ENCODE measurements around the gene SYCP3.
"Not testable (repeated sequence)": the region's sequence is repeated elsewhere in the genome, so short reads cannot be mapped to it uniquely, and the experiment has no call there.

Gene SYCP3

GRCh38 chr12:101710288-101710687 is 29.0 kb downstream of the SYCP3 start:
- no peak for DNase-seq

DNA sequence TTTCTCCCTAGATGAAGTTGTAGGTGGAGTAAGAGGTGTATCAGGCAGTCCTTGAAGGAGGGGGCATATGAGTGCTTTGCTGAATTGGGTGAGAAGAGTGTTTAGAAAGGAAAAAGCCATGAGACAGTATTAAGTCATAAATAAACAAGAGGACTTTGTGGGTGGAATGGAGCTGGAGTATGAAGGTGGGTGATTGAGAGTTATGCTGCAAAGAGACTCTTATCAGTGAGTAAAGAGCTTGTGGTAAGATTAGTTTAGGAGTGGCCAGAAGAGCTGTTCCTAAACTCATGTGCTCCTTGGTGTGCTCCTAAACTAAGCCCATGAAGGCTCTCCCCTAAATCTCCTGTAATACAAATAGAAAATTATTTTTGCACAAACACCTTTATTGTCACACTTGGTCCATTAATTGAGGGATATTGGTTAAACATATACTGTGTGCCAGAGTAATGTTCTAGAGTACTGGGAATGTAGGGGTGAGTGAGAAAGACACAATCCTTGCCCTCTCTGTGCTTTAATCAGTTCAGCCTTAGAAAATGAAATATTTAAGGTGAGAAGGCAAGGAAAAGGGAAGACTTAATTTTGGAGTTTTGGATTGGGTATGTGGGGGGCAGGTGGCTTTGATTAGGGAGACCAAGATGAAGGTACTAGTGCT is 32.0 kb downstream of the SYCP3 start:
- DNase-seq, result no peak

DNA sequence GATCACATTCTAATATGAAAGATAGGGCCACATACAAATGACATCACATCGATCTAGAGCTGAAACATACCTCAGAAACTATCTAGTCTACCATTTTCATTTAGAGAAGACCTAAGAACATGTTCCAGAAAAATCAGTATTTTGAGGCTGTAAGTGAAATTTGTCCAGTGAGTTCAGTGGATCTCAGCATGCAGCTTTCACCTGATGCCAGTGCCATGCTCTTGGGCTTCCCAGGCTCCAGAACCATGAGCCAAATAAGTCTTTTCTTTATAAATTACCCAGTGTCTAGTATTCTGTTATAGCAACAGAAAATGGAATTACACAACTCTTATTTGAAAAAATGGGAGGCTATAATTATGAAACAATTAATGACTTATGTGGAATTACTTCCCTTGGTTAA is 32.9 kb downstream of the SYCP3 start:
- no peak for DNase-seq

- no peak for DNase-seq
Measured at GRCh38 chr12:101703487-101703886, 35.8 kb downstream of the SYCP3 start.

- no peak for DNase-seq
Measured at GRCh38 chr12:101700299-101700820, 38.9 kb downstream of the SYCP3 start.

DNA sequence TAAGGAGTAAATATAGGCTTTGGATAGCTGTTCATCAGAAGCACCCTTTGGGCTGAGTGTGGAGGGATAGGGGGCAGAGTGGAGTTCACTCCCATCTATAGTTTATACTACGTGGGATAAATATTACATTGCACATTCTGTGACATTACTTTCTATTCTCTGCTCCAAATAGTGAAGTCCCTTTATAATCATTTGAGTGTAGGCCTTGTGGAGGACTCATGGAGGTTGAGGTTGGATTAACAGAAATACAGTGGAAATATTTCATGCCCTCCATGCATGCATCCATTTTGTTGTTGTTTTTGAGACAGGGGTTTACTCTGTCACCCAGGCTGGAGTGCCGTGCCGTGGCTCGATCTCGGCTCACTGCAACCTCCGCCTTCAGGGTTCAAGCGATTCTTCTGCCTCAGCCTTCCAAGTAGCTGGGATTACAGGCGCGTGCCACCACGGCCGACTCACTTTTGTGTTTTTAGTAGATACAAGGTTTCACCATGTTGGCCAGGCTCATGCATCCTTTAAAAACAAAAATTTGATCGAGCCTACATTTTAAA is 40.4 kb downstream of the SYCP3 start:
- no peak for DNase-seq

DNA sequence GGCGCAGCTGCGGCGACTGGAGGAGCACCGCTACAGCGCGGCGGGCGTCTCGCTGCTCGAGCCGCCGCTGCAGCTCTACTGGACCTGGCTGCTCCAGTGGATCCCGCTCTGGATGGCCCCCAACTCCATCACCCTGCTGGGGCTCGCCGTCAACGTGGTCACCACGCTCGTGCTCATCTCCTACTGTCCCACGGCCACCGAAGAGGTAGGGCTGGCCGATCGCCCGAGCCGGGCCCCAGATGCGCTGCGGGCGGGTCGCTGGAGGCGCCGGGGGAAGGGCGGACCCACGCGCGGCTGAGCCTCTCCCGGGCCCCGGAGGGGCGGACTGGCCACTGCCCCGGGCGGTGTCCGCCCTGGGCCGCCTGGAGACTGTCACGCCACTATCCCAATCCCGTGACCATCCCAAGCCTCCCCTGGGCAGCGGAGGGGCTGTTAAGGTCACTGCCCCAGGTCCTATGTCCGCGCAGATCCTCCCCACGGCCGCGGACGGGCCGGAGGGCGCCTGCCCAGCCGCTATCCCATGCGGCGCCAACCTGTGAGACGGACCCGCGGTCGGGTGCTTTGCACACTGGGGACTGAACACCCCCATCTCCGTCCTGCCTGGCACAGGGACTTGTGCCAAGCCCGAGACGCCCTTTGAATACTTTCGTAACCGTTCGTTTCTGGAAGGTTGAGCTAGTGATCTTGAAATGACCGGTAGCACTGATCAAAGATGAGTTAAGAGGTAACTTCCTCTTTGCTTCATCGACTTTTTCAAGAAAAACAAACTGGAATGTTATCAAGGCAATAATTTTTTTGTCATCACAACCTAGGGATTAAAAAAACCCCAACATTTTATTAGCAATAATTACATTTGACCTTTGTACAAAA is 41.1 kb downstream of the SYCP3 start:
- peak; percentile 28 for DNase-seq

DNA sequence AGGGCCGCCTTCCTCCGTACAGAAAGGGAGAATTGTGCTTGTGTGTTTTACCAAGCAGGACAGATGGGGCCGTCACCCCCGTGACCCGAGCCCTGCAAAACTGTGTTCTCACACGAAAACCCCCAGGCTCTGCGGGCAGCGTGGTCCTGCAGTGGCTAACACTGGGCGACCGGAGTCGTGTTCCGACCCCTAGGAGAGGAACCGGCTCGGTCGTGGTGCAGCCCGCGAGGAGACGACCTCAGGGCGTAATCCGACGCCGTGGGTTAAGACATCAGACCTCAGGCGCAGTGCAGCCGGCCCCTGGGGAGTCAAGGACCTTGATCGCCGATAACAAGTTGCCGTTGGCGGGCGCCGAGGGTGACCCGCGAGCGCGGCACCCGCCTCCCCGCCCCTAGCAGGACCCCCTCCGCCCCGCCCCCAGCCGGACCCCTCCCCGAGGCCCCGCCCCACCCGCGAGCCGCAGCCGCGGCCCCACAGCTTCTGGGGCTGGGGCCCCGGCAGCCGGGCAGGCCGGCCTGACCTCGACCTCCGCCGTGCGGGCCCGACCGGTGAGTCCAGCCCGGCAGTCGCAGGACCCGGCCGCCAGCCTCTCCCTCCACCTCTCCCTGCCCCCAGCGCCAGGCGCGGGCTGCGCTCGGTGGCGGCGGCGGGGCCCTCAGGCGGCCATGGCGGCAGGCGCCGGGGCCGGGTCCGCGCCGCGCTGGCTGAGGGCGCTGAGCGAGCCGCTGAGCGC is 41.9 kb downstream of the SYCP3 start, which contains the start of gene CHPT1:
CHPT1 (plus strand) TSS at position 444 of the 733 bp plus-strand sequence; CDS start at position 666, 222 bp downstream.
- no peak for DNase-seq

- no peak for DNase-seq
Measured at GRCh38 chr12:101696251-101697196, 42.7 kb downstream of the SYCP3 start.

DNA sequence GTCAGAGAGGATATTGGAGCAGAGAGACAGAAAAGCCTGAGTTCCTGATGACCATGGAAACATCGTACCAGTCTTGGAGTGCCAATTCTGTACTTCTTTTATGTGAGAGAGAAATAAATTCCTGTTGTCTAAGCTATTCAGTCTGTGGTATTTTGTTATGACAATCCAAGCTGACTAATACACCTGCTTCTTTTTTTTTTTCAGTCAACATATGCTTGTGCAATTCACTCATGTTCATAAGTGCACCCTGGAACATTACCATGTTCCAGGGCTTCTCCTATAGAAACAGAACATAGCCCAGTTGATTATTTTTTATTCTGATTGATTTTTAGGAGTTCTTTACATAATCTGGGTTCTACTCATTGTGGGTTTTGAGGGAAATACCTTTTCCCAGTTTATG is 43.6 kb downstream of the SYCP3 start:
- DNase-seq, result no peak

DNA sequence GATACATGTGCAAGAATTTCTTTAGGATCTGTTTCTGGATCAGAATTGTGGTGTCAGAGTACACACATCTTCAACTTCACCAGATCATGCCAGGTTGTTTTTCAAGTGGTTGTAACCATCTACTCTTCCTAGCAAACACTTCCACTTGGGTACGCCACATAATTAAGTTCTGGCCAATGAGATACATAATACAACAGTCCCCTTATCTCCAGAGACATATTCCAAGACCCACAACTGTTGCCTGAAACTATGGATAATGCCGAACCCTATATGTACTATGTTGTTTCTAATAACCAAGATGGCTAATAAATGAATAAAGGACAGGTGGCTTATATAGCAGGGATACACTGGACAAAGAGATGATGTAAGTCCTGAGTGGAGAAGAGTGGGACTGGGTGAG is 44.3 kb downstream of the SYCP3 start:
- no peak for DNase-seq

- no peak for DNase-seq
Measured at GRCh38 chr12:101694297-101694848, 44.9 kb downstream of the SYCP3 start.

DNA sequence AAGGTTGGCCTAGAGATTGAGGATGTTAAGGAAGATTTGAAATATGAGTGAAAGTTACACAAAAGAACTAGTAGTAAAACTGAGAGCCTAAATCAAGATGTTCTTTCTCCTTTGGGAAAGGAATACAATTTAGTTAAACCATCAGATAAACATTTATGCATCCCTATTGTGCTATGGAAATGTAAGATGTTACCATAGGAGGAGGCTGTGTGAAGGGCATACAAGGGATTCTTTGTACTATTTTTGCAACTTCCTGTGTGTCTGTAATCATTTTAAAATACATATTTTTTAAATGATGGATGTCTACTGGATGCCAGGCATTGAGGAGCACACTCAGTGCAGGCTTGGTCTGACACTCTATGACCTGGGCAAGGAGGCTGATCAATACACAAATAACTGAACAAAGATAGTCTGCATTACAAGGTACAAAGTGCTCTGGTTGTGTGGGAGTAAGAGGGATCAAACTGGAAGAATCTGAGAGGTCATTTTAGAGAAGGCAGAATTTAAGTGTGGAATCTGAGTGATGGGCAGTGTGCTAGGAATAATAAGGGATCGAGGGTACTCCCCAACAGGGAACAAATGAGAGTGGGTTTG is 47.7 kb downstream of the SYCP3 start:
- DNase-seq, result no peak

- DNase-seq, result no peak
Measured at GRCh38 chr12:101690544-101691098, 48.6 kb downstream of the SYCP3 start.

DNA sequence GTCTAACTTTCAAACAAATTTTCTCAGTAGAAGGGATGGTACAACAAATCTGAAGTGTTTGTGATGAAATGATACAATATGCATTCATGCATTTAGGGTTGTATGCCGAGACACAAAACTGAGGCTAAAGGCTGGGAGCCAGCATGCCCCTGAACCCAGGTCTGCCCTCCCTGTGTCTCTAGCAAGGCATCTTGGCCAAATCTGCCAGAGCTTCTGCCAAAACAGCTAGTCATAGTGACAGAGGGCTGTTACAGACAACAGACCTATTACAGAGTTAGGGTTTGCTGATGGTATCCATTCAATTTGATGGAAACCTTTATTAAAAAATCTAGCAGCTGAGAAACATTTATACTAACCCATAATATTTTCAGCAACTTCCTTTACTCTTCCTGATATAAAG is 53.1 kb downstream of the SYCP3 start:
- DNase-seq, result no peak

DNA sequence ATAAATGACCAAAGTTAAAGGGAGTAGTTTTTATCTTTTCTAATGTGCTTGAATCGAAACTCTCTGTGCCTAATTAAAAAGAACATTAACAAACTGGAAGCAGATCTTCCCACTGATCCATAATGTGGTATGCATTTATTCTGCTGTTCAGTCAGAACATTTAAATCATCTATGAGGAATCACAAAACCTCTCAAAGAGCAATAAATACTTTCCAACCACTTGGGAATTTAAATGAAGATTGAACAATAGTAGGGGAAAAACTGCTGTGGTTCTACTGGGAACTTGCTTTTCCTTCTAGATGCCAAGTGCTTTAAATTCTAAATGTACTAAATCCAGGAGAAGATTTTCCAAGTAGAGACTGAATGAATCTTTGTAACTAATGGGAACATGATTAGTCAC is 54.2 kb downstream of the SYCP3 start:
- DNase-seq, result no peak

GRCh38 chr12:101681627-101682026 is 57.6 kb downstream of the SYCP3 start:
- not testable (repeated sequence) for DNase-seq

DNA sequence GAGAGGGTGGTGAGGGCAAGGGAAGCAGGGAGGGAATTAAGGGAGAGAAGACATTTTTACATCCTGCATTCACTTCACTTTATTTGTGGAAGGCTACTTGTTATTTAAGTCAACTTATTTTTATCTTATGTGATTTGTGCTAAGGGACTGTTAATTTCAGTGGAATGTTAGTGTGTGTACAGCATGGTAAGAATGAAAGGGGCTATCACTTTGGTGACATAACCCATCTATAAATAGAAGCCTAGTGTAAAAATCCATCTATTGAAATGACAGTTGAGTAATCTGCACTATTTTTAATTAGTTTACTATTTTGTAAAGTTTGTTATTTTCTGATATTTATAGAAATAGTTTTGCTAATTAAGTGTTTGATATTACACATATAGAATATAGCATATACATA is 58.6 kb downstream of the SYCP3 start:
- no peak for DNase-seq

GRCh38 chr12:101680240-101680639 is 59.0 kb downstream of the SYCP3 start:
- no peak for DNase-seq
